Measurements from ENCODE around the gene PFDN1.

PFDN1 gene

DNA sequence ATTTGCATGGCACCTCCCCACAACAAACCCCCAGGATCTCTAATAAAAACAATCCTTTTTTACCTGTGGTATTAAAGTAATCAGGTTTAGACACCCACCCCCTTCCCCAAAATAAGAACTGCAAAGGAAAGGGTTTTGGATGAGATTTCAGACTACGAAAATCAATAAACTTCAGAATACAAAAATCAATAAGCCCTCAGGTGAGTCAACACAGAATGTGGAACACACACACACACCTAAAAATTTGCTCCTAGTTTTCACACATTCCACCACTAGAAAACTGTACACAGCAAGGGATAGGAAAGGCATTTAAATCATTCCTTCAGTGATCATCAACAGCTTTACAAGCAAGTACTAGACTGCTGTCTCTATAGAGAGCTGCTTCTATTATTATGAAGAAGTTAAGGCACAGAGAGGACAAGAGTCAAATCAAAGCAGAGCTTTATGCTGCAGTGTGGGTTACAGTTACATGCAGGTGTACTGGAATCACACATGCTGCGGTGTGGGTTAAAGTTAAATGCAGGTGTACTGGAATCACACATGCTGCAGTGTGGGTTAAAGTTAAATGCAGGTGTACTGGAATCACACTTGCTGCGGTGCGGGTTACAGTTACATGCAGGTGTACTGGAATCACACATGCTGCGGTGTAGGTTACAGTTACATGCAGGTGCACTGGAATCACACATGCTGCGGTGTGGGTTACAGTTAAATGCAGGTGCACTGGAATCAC is 36.3 kb downstream of the PFDN1 start:
- no peak for DNase-seq (ENCODE audit: low spot score)
- TF ChIP-seq, protein P1, sequence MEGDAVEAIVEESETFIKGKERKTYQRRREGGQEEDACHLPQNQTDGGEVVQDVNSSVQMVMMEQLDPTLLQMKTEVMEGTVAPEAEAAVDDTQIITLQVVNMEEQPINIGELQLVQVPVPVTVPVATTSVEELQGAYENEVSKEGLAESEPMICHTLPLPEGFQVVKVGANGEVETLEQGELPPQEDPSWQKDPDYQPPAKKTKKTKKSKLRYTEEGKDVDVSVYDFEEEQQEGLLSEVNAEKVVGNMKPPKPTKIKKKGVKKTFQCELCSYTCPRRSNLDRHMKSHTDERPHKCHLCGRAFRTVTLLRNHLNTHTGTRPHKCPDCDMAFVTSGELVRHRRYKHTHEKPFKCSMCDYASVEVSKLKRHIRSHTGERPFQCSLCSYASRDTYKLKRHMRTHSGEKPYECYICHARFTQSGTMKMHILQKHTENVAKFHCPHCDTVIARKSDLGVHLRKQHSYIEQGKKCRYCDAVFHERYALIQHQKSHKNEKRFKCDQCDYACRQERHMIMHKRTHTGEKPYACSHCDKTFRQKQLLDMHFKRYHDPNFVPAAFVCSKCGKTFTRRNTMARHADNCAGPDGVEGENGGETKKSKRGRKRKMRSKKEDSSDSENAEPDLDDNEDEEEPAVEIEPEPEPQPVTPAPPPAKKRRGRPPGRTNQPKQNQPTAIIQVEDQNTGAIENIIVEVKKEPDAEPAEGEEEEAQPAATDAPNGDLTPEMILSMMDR (IDR thresholded peaks at IDR 0.05; ENCODE audit: borderline replicate concordance, control extremely low read depth, extremely low read depth, insufficient read depth, missing control alignments): no peak
- in situ Hi-C loops (cut with MboI; ENCODE audit: low sequenced_read_pairs, unreplicated experiment): no loop called here

DNA sequence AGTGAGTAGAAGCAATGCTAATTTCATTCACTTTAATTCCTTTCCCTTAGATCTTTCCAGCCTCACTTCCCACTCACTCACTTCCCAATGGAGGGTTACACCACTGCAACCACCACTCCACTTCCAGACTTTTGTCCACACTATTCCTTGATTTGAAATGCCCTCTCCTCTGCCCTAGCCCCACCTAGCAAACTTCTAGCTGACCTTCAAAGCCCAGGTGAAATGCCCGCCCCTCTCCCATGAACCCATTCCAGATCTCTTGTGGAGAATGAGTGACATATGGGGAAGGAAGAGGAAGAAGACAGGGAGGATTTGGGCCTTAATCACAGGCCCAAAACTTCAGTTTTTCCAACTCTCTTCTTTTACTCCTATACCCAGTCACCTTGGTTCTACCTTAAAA is 37.1 kb downstream of the PFDN1 start:
- no peak for DNase-seq (ENCODE audit: low spot score)
- in situ Hi-C loops (cut with MboI; ENCODE audit: low sequenced_read_pairs, unreplicated experiment): no loop called here
- TF ChIP-seq, protein P1 (IDR thresholded peaks at IDR 0.05; ENCODE audit: borderline replicate concordance, control extremely low read depth, extremely low read depth, insufficient read depth, missing control alignments): no peak

DNA sequence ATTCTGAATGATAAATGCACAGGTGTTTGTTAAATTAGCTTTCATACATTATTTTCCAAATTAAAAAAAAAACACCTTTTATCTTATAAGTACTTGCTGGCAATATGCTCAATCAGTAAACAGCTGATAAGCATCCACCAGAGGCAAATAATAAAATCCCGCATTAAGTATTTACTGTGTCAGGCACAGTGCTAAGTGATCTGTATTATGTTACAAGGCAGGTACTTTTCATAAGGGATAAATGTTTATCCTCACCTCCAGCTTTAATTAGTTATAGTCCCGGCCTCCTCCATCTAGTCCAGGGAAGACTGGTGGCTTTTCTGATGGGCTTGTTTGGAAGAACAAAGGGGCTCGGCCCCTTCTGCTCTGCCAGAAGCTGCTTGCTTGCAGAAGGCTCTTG is 40.1 kb downstream of the PFDN1 start:
- TF ChIP-seq, protein P1 (IDR thresholded peaks at IDR 0.05; ENCODE audit: borderline replicate concordance, control extremely low read depth, extremely low read depth, insufficient read depth, missing control alignments): no peak
- no peak for DNase-seq (ENCODE audit: low spot score)
- in situ Hi-C loops (cut with MboI; ENCODE audit: low sequenced_read_pairs, unreplicated experiment): no loop called here

DNA sequence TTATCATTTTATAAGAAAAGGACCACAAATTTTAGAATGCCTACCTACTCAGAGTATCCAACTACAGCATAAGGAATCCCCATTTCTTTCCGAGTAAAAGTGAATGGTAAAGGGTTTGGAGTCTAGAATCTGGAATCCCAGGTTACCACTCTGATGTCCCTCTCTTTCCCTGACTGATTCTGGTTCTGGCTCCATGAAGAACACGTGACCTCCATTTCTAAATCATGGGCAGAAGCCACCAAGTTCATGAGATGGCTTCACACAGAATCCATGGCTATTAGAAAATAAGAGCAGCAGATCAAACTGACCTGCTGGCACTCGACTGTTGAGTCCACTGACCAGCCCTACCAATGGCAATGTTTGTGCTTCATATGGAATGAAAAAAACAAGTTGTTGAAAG is 40.7 kb downstream of the PFDN1 start:
- TF ChIP-seq, protein P1 (IDR thresholded peaks at IDR 0.05; ENCODE audit: borderline replicate concordance, control extremely low read depth, extremely low read depth, insufficient read depth, missing control alignments): no peak
- DNase-seq (ENCODE audit: low spot score): no peak
- in situ Hi-C loops (cut with MboI; ENCODE audit: low sequenced_read_pairs, unreplicated experiment): no loop called here

DNA sequence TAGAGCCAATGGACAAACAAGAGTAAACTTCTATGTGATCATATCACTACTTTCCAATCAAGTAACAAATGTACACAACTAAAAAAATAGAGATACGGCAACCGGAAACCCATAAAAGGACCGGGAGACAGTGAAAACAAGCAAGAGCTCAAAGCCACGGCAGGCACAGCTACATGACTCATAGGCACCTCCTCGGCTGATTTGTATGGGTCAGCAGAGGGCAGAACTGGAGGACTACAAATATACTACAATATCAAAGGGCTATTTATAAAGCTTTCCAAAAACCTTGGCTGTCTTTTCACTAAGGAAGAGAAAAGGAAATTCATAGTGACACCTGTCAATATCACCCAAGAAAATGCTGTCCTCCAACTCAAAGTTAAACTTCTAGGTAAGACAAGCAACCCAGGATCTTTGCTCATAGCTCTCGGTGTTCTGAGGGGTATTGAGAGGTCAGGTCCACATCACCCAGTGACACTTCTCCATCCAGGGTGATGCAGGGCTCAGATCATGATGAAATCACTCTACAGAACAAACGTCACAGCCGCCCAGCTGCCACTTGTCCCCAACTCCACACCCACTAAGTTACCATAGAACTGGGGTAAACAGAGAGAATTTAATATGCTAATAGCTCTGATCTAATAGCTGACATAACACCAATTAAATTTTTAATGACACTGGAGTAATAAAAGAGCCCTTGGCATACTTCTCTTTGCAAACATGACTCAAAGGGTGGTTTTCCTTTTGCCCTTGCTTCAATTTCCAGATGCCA is 41.3 kb downstream of the PFDN1 start:
- in situ Hi-C loops (cut with MboI; ENCODE audit: low sequenced_read_pairs, unreplicated experiment): no loop called here
- DNase-seq (ENCODE audit: low spot score): no peak
- TF ChIP-seq, protein P1 (IDR thresholded peaks at IDR 0.05; ENCODE audit: borderline replicate concordance, control extremely low read depth, extremely low read depth, insufficient read depth, missing control alignments): no peak

DNA sequence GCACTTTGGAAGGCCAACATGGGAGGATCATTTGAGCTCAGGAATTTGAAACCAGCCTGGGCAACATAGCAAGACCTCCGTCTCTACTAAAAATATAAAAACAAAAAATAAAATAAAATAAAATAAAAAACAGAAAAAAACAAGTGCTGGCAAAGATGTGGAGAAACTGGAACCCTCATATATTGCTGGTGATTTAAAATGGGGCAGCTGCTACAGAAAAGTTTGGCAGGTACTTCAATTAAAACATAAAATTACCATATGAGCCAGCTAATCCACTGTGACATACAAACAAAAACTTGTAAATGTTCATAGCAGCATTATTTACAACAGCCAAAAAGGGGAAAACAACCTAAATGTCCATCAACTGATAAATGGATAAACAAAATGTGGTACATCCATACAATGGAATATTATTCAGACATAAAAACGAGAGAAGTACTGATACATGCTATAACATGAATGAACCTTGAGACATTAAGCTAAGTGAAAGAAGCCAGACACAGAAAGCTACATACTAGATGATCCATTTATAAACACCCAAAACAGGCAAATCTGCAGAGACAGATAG is 42.7 kb downstream of the PFDN1 start:
- TF ChIP-seq, protein P1 (IDR thresholded peaks at IDR 0.05; ENCODE audit: borderline replicate concordance, control extremely low read depth, extremely low read depth, insufficient read depth, missing control alignments): no peak
- in situ Hi-C loops (cut with MboI; ENCODE audit: low sequenced_read_pairs, unreplicated experiment): no loop called here
- DNase-seq (ENCODE audit: low spot score): no peak
